DND-41 (cell line): Measurements from ENCODE around the gene MACF1.

Experiments used
- EZH2 ChIP-seq: IDR thresholded peaks from 3 replicates; pipeline ENCODE4 v1.6.1; 2012; ENCODE audit warnings: borderline replicate concordance, low read depth, mild to moderate bottlenecking, moderate library complexity, low read length, inconsistent platforms; ENCODE audit not compliant: severe bottlenecking
- TF ChIP-seq, protein P1 (sequence below): IDR thresholded peaks from 2 replicates; pipeline ENCODE4 v1.5.1; 2012; ENCODE audit warnings: borderline replicate concordance, low read length, moderate library complexity, mild to moderate bottlenecking; ENCODE audit not compliant: poor library complexity, severe bottlenecking; ENCODE audit errors: extremely low read depth

DNA sequence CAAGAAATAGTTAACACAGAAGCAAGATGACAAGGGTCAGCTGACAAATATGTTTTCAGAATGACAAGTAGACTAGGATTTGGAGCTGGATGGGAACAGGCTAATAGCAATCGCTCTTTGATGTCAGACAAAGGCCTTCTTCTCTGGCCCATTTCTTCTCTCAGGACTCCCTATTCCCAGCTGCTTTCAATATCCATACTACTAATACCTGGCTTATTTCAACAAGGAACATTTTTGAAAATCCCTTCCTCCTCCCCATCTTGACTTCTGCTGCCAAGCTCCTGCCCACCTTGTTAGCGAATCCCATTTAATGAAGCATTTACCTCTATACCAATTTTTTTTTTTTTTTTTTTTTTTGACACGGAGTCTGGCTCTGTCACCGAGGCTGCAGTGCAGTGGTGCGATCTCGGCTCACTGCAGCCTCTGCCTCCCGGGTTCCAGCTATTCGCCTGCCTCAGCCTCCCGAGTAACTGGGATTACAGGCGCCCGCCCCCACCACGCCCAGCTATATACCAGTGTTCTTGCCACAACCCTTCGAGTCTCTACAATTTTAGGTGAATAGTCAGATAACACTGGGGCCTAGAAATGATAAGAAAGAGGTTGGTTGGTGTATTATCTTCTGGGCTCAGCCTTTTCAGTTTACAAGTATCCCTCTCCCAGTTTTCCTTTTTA lies 68.4 kb downstream of the MACF1 start:
- TF ChIP-seq, protein P1, sequence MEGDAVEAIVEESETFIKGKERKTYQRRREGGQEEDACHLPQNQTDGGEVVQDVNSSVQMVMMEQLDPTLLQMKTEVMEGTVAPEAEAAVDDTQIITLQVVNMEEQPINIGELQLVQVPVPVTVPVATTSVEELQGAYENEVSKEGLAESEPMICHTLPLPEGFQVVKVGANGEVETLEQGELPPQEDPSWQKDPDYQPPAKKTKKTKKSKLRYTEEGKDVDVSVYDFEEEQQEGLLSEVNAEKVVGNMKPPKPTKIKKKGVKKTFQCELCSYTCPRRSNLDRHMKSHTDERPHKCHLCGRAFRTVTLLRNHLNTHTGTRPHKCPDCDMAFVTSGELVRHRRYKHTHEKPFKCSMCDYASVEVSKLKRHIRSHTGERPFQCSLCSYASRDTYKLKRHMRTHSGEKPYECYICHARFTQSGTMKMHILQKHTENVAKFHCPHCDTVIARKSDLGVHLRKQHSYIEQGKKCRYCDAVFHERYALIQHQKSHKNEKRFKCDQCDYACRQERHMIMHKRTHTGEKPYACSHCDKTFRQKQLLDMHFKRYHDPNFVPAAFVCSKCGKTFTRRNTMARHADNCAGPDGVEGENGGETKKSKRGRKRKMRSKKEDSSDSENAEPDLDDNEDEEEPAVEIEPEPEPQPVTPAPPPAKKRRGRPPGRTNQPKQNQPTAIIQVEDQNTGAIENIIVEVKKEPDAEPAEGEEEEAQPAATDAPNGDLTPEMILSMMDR = no peak
- TF ChIP-seq EZH2 = no peak
